ENCODE results near the gene EIF3M.
"Not testable (repeated sequence)": the region's sequence is repeated elsewhere in the genome, so short reads cannot be mapped to it uniquely, and the experiment has no call there.

Gene EIF3M

GRCh38 chr11:32583459-32584271 is at the start of gene EIF3M:
Gene EIF3M (plus strand): TSS chr11:32583831. CDS start chr11:32583888, 57 bp downstream.
- peak; percentile 94 for DNase-seq

DNA sequence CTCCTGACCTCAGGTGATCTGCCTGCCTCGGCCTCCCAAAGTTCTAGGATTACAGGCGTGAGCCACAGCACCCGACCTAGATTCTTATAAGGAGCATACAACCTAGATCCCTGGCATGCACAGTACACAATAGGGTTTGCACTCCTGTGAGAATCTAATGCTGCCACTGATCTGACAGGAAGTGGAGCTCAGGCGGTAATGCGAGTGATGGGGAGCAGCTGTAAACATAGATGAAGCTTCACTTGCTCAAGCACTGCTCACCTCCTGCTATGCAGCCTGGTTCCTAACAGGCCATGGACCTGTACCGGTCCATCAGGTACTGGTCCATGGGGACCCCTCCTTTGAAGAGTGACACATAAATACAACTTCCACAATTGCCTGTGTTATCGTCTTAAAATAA is 44.8 kb upstream of the EIF3M start:
- no peak for DNase-seq

GRCh38 chr11:32549611-32550187 is 33.9 kb upstream of the EIF3M start:
- no peak for DNase-seq

DNA sequence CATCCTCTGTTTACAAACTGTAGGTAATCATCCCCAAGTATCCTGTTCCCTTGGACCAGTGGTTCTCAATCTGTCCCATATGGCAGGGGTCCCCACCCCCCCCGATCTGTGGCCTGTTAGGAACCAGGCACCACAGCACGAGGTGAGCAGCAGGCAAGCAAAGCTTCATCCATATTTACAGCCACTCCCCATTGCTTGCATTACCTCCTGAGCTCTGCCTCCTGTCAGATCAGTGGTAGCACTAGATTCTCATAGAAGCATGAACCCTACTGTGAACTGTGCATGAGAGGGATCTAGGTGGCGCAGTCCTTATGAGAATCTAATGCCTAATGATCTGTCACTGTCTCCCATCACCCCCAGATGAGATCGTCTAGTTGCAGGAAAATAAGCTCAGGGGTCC is 33.4 kb upstream of the EIF3M start:
- DNase-seq, result no peak

DNA sequence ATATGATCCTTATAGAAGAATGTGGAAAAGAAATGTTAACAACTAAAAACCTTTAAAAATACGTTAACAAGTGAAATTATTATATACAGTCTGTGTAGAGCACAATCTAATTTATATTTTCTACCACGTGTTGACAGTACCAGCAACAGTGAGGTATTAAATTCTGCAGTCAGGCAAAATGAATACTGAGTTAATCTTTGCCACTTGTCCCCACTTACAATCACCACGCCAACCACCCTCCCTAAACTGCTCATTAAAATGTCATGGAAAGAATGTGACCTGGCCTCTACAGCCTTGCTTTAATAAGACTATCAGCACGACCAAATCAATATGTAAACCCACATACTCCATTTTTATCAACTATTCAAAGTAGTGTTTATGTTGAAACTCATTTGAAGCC is 28.5 kb upstream of the EIF3M start:
- no peak for DNase-seq

DNA sequence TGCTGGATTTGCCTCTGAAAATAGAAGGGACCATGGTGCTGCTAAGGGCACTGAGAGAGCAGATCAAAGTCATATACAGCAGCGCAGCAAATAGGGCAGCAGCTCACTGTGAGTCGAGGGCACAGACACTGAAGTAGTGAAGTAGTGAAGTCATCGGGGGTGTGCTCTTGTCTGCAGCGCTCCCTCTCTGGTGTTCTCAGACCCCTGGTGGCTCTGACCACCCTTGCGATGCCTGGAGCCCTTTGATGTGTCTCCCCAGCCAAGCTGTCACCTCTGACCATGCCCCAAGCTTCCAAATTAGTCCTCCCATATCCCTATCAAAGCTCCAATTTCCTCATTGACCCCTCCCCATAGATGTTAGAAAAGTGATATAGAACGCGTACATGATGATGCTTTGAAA is 27.7 kb upstream of the EIF3M start:
- DNase-seq, result no peak

DNA sequence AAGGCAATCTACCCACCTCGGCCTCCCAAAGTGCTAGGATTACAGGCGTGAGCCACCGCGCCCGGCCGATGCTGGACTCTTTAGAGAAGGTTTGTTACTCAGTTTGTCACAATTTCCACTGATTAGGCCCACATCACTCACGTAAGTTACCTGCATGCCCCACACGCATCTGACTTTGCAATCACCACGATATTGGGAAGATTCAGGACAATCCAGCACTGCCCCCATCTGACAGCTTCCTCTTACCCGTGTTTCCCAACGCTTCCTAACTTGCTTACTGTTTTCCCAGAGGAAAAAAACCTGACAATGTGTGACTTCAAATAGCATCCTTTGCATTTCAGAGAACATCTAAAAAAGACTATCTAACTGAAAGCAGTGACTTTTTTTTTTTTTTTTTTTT is 21.8 kb upstream of the EIF3M start:
- no peak for DNase-seq

GRCh38 chr11:32562839-32563599 is 20.6 kb upstream of the EIF3M start:
- no peak for DNase-seq

DNA sequence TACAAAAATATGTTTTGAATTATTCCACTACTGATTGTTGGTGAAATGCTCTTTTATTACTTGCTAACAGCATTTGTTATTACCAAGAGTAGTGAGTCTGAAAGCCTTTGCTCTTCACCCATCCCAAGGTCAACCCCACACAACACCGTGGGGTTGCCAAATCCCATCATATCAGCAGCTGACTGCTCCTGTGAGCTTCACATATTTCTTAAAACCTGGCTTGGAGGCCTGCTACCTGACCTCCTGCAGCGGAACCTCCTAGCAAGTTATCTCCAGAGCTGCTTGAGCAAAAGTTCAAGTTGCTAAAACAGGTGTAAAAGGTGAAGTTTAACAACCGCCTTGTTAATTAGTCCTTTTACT is 20.1 kb upstream of the EIF3M start:
- no peak for DNase-seq

DNA sequence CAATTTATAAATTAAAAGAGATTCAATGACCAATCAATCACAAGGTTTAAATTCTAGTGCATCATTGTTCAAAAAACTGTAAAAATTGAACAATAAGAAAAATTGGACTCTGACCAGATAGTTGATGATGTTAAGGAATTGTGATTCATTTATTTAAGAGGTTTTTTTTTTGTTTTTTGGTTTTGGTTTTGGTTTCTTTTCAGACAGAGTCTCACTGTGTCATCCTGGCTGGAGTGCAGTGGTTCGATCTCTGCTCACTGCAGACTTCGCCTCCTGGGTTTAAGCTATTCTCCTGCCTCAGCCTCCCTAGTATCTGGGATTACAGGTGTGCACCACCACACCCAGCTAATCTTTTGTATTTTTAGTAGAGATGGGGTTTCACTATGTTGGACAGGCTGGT is 17.1 kb upstream of the EIF3M start:
- no peak for DNase-seq

- DNase-seq, result no peak
Measured at GRCh38 chr11:32567154-32567553, 16.5 kb upstream of the EIF3M start.

DNA sequence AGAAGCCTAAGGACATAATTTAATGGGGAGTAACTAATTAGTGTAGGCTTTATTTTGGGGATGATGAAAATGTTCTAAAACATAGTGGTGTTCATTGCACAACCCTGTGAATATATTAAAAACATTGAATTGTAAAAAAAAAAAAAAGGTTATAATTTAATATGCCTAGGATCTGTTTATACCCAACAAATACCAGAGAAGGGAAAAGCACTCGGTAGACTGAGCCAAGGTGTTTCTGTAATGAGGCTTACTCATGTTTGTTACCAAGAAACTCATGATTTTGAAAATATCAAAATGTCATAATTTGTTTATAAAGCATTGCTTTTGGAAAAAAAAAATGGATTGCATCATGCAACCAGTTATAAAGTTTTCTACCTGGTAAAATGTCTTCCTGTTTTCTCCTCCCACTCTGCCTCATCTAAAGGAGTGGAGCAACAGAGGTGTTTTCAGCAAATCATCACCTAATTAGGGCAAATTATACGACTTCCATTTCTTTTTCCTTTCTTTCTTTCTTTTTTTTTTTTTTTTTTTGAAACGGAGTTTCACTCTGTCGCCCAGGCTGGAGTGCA is 14.2 kb upstream of the EIF3M start:
- DNase-seq, result no peak

DNA sequence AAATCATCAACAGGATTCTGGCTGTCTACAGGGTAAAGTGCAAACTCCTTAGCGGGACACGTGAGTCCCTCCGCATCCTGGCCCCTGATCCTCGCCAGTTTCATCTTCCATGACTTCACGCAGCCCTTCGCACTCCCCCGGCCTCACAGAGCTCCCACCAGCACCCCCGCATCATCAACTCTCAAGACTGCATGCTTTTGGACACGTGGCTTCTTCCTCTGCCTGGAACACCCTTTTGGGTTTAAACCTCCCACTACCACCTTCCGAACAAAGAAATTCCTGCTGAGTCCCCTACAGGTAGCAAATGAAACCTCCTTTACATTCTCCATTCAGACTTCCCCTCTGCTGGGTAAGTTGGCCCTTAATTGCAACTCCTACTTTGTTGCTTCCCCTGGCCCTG is 12.6 kb upstream of the EIF3M start:
- DNase-seq, result no peak

- DNase-seq, result no peak
Measured at GRCh38 chr11:32573228-32573627, 10.4 kb upstream of the EIF3M start.

- DNase-seq, result no peak
Measured at GRCh38 chr11:32574421-32574820, 9.2 kb upstream of the EIF3M start.

DNA sequence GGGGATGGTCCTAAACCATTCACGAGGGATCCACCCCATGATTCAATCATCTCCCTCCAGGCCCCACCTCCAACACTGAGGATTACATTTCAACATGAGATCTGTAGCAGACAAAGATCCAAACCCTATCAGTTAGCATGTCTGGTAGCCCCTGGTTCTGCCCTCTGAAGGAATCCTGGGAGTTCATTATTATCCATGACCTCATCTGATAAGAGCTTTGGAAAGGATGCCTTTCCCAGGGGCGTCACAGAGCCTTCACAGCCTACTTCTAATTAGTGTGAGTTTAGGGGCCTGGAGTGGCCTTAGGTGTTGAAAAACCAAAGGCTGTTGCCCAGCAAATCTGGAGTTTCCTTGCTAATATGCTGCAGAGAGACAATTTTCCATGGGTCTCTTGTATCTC is 8.6 kb upstream of the EIF3M start:
- DNase-seq, result no peak

GRCh38 chr11:32576456-32576855 is 7.2 kb upstream of the EIF3M start:
- DNase-seq, result no peak

GRCh38 chr11:32580967-32581366 is 2.7 kb upstream of the EIF3M start:
- no peak for DNase-seq

DNA sequence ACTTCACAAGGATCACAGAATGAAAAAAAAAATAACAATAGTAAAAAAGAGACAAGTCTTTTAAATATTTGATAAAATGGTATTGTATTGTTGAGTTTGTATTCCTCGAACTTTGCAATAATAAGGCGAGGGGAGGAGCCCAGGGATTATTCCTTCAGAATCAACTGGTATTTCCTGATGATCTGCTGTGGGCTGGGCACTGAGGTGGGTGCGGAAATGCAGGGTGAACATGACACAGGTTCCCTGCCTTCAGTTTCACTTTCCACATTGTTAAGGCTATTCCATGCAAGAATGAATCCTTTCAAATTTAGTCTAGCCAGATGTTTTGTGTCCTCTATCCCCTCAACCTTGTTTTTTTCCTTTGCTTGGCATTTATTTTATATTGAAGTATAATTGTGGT is 2.1 kb upstream of the EIF3M start:
- DNase-seq, result no peak

- no peak for DNase-seq
Measured at GRCh38 chr11:32584921-32585320, 1.3 kb downstream of the EIF3M start.

- DNase-seq, result no peak
Measured at GRCh38 chr11:32586576-32587190, 3.1 kb downstream of the EIF3M start.

DNA sequence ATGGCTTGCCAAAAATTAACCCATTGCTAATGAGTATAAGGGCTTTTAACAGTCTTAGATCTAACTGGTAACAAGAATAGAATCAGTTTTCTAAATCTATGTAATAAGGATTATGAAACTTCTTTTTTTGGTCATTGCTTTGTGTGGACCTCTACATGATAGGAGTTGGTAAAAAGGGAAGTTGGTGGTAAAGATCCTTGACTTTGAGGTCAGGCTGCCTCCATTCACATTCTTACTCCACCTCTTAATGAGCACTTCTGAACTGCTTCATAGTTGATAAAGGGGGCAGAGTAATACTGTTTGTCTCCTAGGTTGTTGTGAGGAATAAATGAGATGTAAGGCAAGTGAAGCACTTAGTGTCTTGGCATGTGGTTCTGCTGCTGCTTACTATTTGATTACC is 10.6 kb downstream of the EIF3M start:
- no peak for DNase-seq

- DNase-seq, result not testable (repeated sequence)
Measured at GRCh38 chr11:32596114-32596513, 12.5 kb downstream of the EIF3M start.

Data from CD4-positive, alpha-beta T cell treated with Interferon gamma for 1 hour (primary cell).